ENCODE measurements around the gene CARNS1.
"Not testable (repeated sequence)": the region's sequence is repeated elsewhere in the genome, so short reads cannot be mapped to it uniquely, and the experiment has no call there.

DNA sequence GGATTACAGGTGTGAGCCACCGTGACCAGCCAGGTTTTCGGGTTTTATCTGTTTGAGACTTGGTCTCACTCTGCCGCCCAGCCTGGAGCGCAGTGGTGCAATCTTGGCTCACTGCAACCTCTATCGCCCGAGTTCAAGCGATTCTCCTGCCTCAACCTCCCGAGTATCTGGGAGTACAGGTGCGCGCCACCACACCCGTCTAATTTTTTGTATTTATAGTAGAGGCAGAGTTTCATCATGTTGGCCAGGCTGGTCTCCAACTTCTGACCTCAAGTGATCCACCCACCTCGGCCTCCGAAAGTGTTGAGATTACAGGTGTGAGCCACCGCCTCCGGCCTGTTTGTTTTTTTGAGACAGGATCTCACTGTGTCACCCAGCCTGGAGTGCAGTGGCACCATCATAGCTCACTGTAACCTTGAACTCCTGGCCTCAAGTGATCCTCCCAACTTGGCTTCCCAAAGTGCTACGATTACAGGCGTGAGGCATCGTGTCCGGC is 11.9 kb downstream of the CARNS1 start:
- TF ChIP-seq POLR2A, POLR2AphosphoS5 (IDR thresholded peaks at IDR 0.05): not testable (repeated sequence)
- TF ChIP-seq, protein P1, sequence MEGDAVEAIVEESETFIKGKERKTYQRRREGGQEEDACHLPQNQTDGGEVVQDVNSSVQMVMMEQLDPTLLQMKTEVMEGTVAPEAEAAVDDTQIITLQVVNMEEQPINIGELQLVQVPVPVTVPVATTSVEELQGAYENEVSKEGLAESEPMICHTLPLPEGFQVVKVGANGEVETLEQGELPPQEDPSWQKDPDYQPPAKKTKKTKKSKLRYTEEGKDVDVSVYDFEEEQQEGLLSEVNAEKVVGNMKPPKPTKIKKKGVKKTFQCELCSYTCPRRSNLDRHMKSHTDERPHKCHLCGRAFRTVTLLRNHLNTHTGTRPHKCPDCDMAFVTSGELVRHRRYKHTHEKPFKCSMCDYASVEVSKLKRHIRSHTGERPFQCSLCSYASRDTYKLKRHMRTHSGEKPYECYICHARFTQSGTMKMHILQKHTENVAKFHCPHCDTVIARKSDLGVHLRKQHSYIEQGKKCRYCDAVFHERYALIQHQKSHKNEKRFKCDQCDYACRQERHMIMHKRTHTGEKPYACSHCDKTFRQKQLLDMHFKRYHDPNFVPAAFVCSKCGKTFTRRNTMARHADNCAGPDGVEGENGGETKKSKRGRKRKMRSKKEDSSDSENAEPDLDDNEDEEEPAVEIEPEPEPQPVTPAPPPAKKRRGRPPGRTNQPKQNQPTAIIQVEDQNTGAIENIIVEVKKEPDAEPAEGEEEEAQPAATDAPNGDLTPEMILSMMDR (IDR thresholded peaks at IDR 0.05), result not testable (repeated sequence)

Data from upper lobe of left lung (tissue), 4 donors.